Smooth muscle cell (in vitro differentiated cells): ENCODE measurements around the gene PRKAG1. TPM values are rescaled to one million over a fixed set of nuclear protein-coding genes. Genes with fewer than 3 reads are reported as not detected.

Source experiments
- DNase-seq: peaks from one replicate; lab custom pipeline; 2025; ENCODE audit not compliant: unreplicated experiment; lab: John Stamatoyannopoulos, UW
- H2AFZ ChIP-seq: fragments of 200-600 bp; sonication (generic); 2 replicates; pipeline ENCODE4 v1.6.0; 2016; ENCODE audit warnings: antibody characterized with exemption, low read depth, mild to moderate bottlenecking
- H3F3A ChIP-seq: fragments of 200-600 bp; sonication (generic); 2 replicates; pipeline ENCODE4 v1.6.0; 2017; ENCODE audit warnings: antibody characterized with exemption, low read depth
- H3K27ac ChIP-seq: fragments of 200-600 bp; sonication (generic); 2 replicates; pipeline ENCODE4 v1.5.1; 2016; ENCODE audit warnings: low read depth, mild to moderate bottlenecking
- H3K27me3 ChIP-seq: fragments of 200-600 bp; sonication (generic); 2 replicates; pipeline ENCODE4 v1.6.1; 2016; ENCODE audit warnings: low read depth, mild to moderate bottlenecking
- H3K36me3 ChIP-seq: fragments of 200-600 bp; sonication (generic); 2 replicates; pipeline ENCODE4 v1.5.1; 2016; ENCODE audit warnings: low read depth
- H3K4me1 ChIP-seq: fragments of 200-600 bp; sonication (generic); 2 replicates; pipeline ENCODE4 v1.5.1; 2016; ENCODE audit warnings: low read depth
- H3K4me2 ChIP-seq: fragments of 200-600 bp; sonication (generic); 2 replicates; pipeline ENCODE4 v1.6.0; 2016; ENCODE audit warnings: mild to moderate bottlenecking
- H3K4me3 ChIP-seq: fragments of 200-600 bp; sonication (generic); 2 replicates; pipeline ENCODE4 v1.5.1; 2016; ENCODE audit warnings: mild to moderate bottlenecking
- H3K79me2 ChIP-seq: fragments of 200-600 bp; sonication (generic); 2 replicates; pipeline ENCODE4 v1.6.0; 2016; ENCODE audit warnings: low read depth, mild to moderate bottlenecking
- H3K9ac ChIP-seq: fragments of 200-600 bp; sonication (generic); 2 replicates; pipeline ENCODE4 v1.6.0; 2016; ENCODE audit warnings: low read depth
- H3K9me3 ChIP-seq: fragments of 200-600 bp; sonication (generic); replicated peaks from 2 replicates; pipeline ENCODE4 v1.5.1; 2016; ENCODE audit warnings: low read depth
- H4K20me1 ChIP-seq: fragments of 200-600 bp; sonication (generic); 2 replicates; pipeline ENCODE4 v1.6.0; 2016; ENCODE audit warnings: low read depth
- CTCF ChIP-seq: fragments of 200-600 bp; sonication (generic); IDR thresholded peaks from 2 replicates; pipeline ENCODE4 v1.5.1; 2017; ENCODE audit warnings: borderline replicate concordance, mild to moderate bottlenecking, antibody characterized with exemption; ENCODE audit not compliant: insufficient read depth, poor library complexity, severe bottlenecking
- WGBS: methylation state at CpG from one replicate; pipeline ENCODE4 v1.1.7; 2016; ENCODE audit warnings: low lambda C conversion rate; 5-methylcytosine and 5-hydroxymethylcytosine counted together
- polyA plus RNA-seq: library from polyadenylated mRNA; unstranded; fragments of >200 nt; fragmentation: Nextera tagmentation; extraction: Ambion mirVana; gene quantifications from 2 replicates; pipeline ENCODE4 v1.2.1, GENCODE V29; 2016
- total RNA-seq: library from RNA; depleted of rRNA; stranded (reverse); fragments of >200 nt; gene quantifications from 2 replicates; pipeline ENCODE4 v1.2.3, GENCODE V29; 2014

Gene PRKAG1
- total and polyA plus RNA-seq, 2 experiments from 2014 or later, result 42.5 to 62.6 TPM

GRCh38 chr12:49008943-49009342 is 9.6 kb downstream of the PRKAG1 start:
- Histone ChIP-seq H3K27me3 (no peaks in the 10 kb centered on the region), H3K4me3 (no peak overlapping the region), H4K20me1 (peaks cover 30% of the 10 kb centered on the region), H3K9me3 (no peaks in the 10 kb centered on the region), H3K27ac (no peak overlapping the region), H3K79me2 (no peaks in the 10 kb centered on the region), H3K9ac (no peak overlapping the region), H3K36me3 (peaks cover 9% of the 10 kb centered on the region), H3F3A (no peaks in the 10 kb centered on the region), H3K4me2 (no peak overlapping the region), H2AFZ (no peak overlapping the region), H3K4me1 (no peaks in the 10 kb centered on the region)
- TF ChIP-seq CTCF, result no peak
- WGBS, result 94% methylated on average over 1 of the region's 1 CpG
- no peak for DNase-seq

- Histone ChIP-seq H3K9ac (no peak overlapping the region), H3K9me3 (no peaks in the 10 kb centered on the region), H4K20me1 (peaks cover 18% of the 10 kb centered on the region), H3K36me3 (peaks cover 10% of the 10 kb centered on the region), H3K4me1 (peaks cover 11% of the 10 kb centered on the region), H2AFZ (no peak overlapping the region), H3K4me2 (peak overlapping the region; percentile 94), H3K27me3 (peaks cover 38% of the 10 kb centered on the region), H3F3A (peaks cover 6% of the 10 kb centered on the region), H3K4me3 (no peak overlapping the region), H3K79me2 (no peaks in the 10 kb centered on the region), H3K27ac (no peak overlapping the region)
- WGBS, result 77% methylated on average over 2 of the region's 2 CpGs
- TF ChIP-seq CTCF, result no peak
- DNase-seq, result no peak
Measured at GRCh38 chr12:49000346-49000745, 18.2 kb downstream of the PRKAG1 start.

GRCh38 chr12:48999371-49000131 is 19.0 kb downstream of the PRKAG1 start, which contains the start of gene DDN:
TSS of gene DDN (minus strand) at chr12:48999375. CDS start at chr12:48999287, 88 bp downstream.
- peak within 1 kb of the TSS; percentile 56 for H3K4me3 ChIP-seq
- no peak for DNase-seq
- H3K27me3 ChIP-seq, result peaks cover 42% of the 10 kb centered on the region
- peaks cover 5% of the 10 kb centered on the region for H3K36me3 ChIP-seq
- TF ChIP-seq CTCF, result peak; percentile 7
- no peak within 1 kb of the TSS for H2AFZ ChIP-seq
- H3F3A ChIP-seq, result peaks cover 6% of the 10 kb centered on the region
- 3% methylated on average over 30 of the region's 30 CpGs for WGBS
- H3K9me3 ChIP-seq, result no peaks in the 10 kb centered on the region
- H3K4me1 ChIP-seq, result peaks cover 11% of the 10 kb centered on the region
- peaks cover 15% of the 10 kb centered on the region for H4K20me1 ChIP-seq
- H3K4me2 ChIP-seq, result peak within 1 kb of the TSS; percentile 94
- H3K79me2 ChIP-seq, result no peaks in the 10 kb centered on the region
- H3K9ac ChIP-seq, result no peak within 1 kb of the TSS
- no peak within 1 kb of the TSS for H3K27ac ChIP-seq
